ENCODE results near the gene RHCE. TPM values are rescaled to one million over a fixed set of nuclear protein-coding genes. Genes with fewer than 3 reads are reported as not detected.
"Not testable (repeated sequence)": the region's sequence is repeated elsewhere in the genome, so short reads cannot be mapped to it uniquely, and the experiment has no call there.

RHCE gene
- total and polyA plus RNA-seq, 8 donors = 0.23 to 0.90 (median 0.49) TPM

DNA sequence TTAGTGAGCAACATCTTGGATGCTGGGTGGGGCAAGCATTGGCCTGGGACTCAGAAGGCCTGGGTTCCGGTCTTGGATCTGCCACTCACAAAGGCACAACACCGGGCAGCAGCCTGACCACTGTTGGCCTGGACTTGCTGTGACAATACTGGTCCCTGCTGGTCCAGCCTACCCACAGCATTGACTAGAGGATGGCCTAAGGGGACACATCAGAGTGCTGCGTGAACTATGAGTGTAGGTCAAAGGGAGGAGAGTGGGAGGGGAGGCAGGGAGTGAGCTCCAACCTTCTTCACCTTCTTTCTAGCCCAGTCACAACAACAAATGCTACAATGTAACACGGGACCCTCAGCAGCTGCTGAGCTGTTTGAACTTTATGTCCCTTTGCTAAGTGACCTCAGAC lies 51.4 kb downstream of the RHCE start:
- Histone ChIP-seq H3K27ac (no peak overlapping the region), H3K36me3 (no peaks in the 10 kb centered on the region), H3K9me3 (no peaks in the 10 kb centered on the region), H3K27me3 (no peaks in the 10 kb centered on the region), H3K4me1 (no peaks in the 10 kb centered on the region), H3K4me3 (no peak overlapping the region)
- TF ChIP-seq, protein P1, sequence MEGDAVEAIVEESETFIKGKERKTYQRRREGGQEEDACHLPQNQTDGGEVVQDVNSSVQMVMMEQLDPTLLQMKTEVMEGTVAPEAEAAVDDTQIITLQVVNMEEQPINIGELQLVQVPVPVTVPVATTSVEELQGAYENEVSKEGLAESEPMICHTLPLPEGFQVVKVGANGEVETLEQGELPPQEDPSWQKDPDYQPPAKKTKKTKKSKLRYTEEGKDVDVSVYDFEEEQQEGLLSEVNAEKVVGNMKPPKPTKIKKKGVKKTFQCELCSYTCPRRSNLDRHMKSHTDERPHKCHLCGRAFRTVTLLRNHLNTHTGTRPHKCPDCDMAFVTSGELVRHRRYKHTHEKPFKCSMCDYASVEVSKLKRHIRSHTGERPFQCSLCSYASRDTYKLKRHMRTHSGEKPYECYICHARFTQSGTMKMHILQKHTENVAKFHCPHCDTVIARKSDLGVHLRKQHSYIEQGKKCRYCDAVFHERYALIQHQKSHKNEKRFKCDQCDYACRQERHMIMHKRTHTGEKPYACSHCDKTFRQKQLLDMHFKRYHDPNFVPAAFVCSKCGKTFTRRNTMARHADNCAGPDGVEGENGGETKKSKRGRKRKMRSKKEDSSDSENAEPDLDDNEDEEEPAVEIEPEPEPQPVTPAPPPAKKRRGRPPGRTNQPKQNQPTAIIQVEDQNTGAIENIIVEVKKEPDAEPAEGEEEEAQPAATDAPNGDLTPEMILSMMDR (IDR thresholded peaks at IDR 0.05) = no peak
- no peak for FAIRE-seq
- ATAC-seq = no peak
- WGBS, 2 donors = 88 to 97% methylated on average over 4 of the region's 4 CpGs
- intact Hi-C loops (cut with DNase I) = no loop called here
- no peak for DNase-seq

DNA sequence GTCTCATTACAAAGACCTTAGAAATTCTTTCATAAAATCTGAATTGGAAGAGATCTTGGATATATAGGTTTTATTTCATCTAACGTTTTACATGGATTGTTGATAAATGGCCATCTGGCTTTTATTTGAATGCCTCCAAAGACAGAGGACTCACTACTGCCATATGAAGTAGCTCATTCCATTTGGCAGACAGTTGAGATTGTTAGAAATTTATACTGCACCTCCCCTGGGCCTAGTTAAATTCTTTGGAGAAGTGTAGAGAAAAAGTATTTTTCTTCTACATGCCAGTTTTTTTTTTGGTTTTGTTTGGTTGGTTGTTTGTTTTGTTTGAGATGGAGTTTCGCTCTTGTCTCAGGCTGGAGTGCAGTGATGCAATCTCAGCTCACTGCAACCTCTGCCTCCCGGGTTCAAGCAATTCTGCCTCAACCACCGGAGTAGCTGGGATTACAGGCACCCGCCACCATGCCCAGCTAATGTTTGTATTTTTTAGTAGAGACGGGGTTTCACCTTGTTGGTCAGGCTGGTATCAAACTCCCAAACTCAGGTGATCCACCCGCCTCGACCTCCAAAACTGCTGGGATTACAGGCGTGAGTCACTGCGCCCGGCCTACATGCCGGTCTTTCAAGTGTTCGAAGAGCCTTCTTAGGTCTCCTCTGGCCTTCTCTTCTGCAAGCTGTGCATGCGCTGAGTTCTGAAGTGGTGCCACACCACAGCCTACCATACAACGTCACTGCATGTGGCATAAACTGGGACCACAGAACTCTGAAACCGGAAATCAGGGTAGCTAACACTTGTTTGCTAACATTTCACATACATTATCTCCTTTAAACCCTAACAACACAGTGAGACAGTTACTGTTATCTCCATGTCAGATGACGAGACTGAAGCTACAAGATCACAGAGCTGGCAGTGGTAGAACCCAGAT lies 57.7 kb downstream of the RHCE start:
- ATAC-seq; intact Hi-C loops (cut with DNase I); H3K27me3 ChIP-seq; H3K27ac ChIP-seq; H3K4me1 ChIP-seq; DNase-seq; FAIRE-seq; H3K4me3 ChIP-seq; H3K9me3 ChIP-seq: not testable (repeated sequence)
- peaks cover 0 to 20% (median 0%) of the 10 kb centered on the region in 3 donors for H3K36me3 ChIP-seq
- no CpG with 5 or more reads among the region's 17 CpGs for WGBS, 2 donors

DNA sequence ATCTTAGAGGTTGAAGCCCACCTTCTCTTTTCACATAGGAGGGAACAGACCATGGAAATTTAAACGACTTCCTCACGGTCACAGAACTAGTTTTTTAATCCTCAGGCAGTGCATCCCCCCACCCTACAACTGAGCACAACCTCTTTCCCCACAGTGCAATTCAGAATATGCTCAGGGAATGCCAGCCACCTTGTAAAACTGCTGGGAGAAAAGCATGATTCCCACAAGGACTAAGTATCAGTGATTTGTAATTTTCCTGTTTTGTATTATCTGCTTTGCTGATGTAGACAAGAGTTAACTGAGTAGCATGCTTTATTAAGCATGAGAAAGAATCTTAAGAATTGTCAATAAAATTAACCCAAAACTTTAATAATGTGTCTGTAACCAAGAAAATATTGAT lies 58.7 kb downstream of the RHCE start:
- ATAC-seq (no peak), FAIRE-seq (no peak), DNase-seq (no peak)
- Histone ChIP-seq H3K4me1 (no peaks in the 10 kb centered on the region), H3K36me3 (peaks cover 0 to 22% (median 0%) of the 10 kb centered on the region in 3 donors), H3K27me3 (no peaks in the 10 kb centered on the region), H3K4me3 (no peak overlapping the region), H3K9me3 (no peaks in the 10 kb centered on the region), H3K27ac (no peak overlapping the region)
- intact Hi-C loops (cut with DNase I) = no loop called here
- TF ChIP-seq, protein P1 (IDR thresholded peaks at IDR 0.05) = no peak
- WGBS, 2 donors = 62 to 74% methylated on average over 2 of the region's 2 CpGs

DNA sequence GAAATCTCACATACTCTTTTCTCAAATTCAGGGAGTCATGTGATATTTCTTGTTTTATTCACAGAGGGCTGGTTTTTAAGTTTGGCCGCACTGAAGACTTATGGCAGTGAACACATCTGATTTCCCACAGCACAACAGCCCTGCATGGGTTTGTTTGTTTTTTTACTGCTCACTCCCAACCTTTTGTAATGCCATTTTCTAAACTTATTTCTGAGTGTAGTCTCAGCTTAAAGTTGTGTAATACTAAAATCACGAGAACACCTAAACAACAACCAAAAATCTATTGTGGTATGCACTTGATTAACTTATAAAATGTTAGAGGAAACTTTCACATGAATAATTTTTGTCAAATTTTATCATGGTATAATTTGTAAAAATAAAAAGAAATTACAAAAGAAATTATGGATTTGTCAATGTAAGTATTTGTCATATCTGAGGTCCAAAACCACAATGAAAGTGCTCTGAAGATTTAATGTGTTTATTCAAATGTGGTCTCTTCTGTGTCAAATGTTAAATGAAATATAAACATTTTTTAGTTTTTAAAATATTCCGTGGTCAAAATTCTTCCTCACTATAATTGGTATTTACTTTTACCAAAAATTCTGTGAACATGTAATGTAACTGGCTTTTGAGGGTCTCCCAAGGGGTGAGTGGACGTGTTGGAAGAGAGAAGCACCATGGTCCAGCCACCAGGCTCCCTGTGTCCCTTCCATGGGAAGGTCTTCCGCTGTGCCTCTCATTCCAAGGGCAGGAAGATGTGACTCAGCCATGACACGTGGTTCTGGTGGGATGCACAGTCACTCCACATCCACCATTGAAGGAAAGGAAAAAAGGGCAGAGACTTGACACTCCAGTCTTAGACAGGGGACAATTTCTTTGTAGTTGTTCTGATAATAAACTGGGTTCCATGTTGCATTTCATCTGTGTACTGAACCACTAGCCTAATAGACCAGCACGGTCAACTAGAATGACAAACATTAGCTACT lies 59.7 kb downstream of the RHCE start:
- Histone ChIP-seq H3K27ac (peak overlapping the region in 1 of 4 donors; percentile 3), H3K9me3 (no peaks in the 10 kb centered on the region), H3K4me1 (no peaks in the 10 kb centered on the region), H3K27me3 (no peaks in the 10 kb centered on the region), H3K36me3 (peaks cover 0 to 22% (median 0%) of the 10 kb centered on the region in 3 donors), H3K4me3 (no peak overlapping the region)
- ATAC-seq (no peak), DNase-seq (no peak), FAIRE-seq (no peak)
- intact Hi-C loops (cut with DNase I) = no loop called here
- WGBS, 2 donors = 90 to 95% methylated on average over 7 of the region's 7 CpGs
- TF ChIP-seq, protein P1 (IDR thresholded peaks at IDR 0.05) = no peak

DNA sequence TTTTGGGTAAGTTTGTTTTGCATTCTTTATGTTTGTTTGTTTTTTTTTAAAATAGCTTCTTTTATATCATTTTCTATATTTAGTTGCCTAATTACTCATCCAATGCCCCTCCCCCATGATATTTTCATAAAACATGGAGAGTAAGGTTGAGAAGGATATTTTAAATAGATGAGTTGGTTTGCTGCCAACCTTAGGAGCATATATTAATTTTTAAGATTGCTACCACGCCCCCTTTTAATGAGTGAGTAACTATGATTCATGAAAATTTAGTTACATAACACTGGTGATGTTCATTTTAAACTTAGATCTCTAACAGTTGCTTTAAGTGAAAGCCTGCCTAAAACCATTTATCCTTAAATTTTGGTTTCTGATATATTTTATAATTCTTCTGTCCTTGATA lies 63.8 kb downstream of the RHCE start:
- ATAC-seq = no peak
- Histone ChIP-seq H3K4me3 (no peak overlapping the region), H3K36me3 (peaks cover 0 to 38% (median 3%) of the 10 kb centered on the region in 3 donors), H3K4me1 (no peaks in the 10 kb centered on the region), H3K9me3 (no peaks in the 10 kb centered on the region), H3K27ac (no peak overlapping the region), H3K27me3 (no peaks in the 10 kb centered on the region)
- intact Hi-C loops (cut with DNase I) = no loop called here
- TF ChIP-seq, protein P1 (IDR thresholded peaks at IDR 0.05) = no peak
- WGBS, 2 donors = 91 to 94% methylated on average over 1 of the region's 1 CpG
- DNase-seq = no peak
- FAIRE-seq = no peak

All from pancreas (tissue), 10 donors.